HG02884 (cell line): ENCODE results near the gene AOPEP.
"Not testable (repeated sequence)": the region's sequence is repeated elsewhere in the genome, so short reads cannot be mapped to it uniquely, and the experiment has no call there.

Source experiments
- ATAC-seq: cut with Tn5 transposase; IDR thresholded peaks from one replicate; pipeline ENCODE4 v1.9.1; 2021; ENCODE audit warnings: mild to moderate bottlenecking, moderate library complexity; ENCODE audit not compliant: unreplicated experiment

AOPEP gene

GRCh38 chr9:94948567-94949235 is 222.2 kb downstream of the AOPEP start:
- ATAC-seq: no peak

GRCh38 chr9:94949370-94949769 is 222.9 kb downstream of the AOPEP start:
- no peak for ATAC-seq

- no peak for ATAC-seq
Observed at GRCh38 chr9:94950040-94950578, 223.6 kb downstream of the AOPEP start.

- ATAC-seq: no peak
Observed at GRCh38 chr9:94950579-94951323, 224.3 kb downstream of the AOPEP start.

GRCh38 chr9:94951324-94952135 is 225.0 kb downstream of the AOPEP start:
- ATAC-seq: no peak

GRCh38 chr9:94952565-94953373 is 226.3 kb downstream of the AOPEP start:
- ATAC-seq: peak; percentile 94

GRCh38 chr9:94956731-94957130 is 230.2 kb downstream of the AOPEP start:
- ATAC-seq: no peak

- no peak for ATAC-seq
Observed at GRCh38 chr9:94960964-94961363, 234.5 kb downstream of the AOPEP start.

GRCh38 chr9:94961870-94962269 is 235.4 kb downstream of the AOPEP start:
- ATAC-seq: no peak

- not testable (repeated sequence) for ATAC-seq
Observed at GRCh38 chr9:94965631-94966030, 239.1 kb downstream of the AOPEP start.

- ATAC-seq: not testable (repeated sequence)
Observed at GRCh38 chr9:94966046-94966445, 239.5 kb downstream of the AOPEP start.

- no peak for ATAC-seq
Observed at GRCh38 chr9:94967482-94967881, 241.0 kb downstream of the AOPEP start.

GRCh38 chr9:94971378-94972131 is 245.1 kb downstream of the AOPEP start:
- no peak for ATAC-seq

GRCh38 chr9:94973451-94973941 is 247.0 kb downstream of the AOPEP start:
- ATAC-seq: no peak

- ATAC-seq: no peak
Observed at GRCh38 chr9:94974154-94974879, 247.8 kb downstream of the AOPEP start.

- no peak for ATAC-seq
Observed at GRCh38 chr9:94975480-94975879, 249.0 kb downstream of the AOPEP start.

- no peak for ATAC-seq
Observed at GRCh38 chr9:94976077-94976476, 249.6 kb downstream of the AOPEP start.

- ATAC-seq: no peak
Observed at GRCh38 chr9:94977416-94977815, 250.9 kb downstream of the AOPEP start.
